ENCODE data around the gene SEPTIN5.
A peak's percentile ranks its signal among the peaks of the same experiment; 100 is the strongest.
"Not testable (repeated sequence)": the region's sequence is repeated elsewhere in the genome, so short reads cannot be mapped to it uniquely, and the experiment has no call there.

Gene SEPTIN5

DNA sequence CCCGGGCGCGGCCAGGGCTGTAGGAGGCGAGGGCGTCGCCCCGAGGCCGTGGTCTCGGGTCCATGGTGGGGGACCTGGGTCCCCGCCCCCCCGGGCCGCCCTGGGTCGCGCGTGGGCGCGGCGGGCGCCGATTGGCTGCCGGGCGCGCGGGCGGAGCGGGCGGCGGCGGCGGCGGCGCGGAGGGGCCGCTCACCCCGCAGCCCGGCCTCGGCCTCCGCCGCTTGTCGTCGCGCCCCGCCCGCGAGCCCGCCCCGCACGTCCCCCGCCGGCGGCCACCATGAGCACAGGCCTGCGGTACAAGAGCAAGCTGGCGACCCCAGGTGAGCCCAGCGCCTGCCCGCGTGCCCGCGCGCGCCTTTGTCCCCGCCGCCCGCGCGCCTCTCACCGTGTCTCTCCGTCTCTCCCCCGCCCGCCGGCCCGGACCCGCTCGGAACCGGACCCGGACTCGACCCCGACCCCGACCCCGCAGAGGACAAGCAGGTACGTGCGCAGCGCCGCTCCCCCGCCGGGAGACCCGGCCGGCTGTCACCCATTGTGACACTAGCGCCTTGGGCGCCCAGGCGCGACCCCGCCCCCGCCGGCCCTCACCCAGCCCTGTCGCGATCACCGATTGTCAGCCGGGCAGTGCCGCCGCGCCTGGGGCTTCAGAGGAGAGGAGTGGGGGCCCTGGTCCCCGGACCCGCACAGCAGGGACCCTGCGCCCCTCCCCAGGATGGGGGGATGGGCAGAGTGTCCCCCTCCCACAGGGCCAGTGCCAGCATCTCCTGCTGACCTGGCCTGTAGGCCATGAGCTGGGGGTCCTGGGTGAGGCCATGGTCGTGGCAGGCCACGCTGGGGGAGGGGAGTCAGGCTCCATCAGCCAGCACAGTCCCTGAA, at the start of gene SEPTIN5:
Gene SEPTIN5, plus strand, starts transcription at position 192 of the 876 bp plus-strand sequence. Its CDS starts 86 bp downstream, at position 278.
- DNase-seq = no peak

GRCh38 chr22:19664951-19665783, 49.1 kb upstream of the SEPTIN5 start:
- no peak for DNase-seq

DNA sequence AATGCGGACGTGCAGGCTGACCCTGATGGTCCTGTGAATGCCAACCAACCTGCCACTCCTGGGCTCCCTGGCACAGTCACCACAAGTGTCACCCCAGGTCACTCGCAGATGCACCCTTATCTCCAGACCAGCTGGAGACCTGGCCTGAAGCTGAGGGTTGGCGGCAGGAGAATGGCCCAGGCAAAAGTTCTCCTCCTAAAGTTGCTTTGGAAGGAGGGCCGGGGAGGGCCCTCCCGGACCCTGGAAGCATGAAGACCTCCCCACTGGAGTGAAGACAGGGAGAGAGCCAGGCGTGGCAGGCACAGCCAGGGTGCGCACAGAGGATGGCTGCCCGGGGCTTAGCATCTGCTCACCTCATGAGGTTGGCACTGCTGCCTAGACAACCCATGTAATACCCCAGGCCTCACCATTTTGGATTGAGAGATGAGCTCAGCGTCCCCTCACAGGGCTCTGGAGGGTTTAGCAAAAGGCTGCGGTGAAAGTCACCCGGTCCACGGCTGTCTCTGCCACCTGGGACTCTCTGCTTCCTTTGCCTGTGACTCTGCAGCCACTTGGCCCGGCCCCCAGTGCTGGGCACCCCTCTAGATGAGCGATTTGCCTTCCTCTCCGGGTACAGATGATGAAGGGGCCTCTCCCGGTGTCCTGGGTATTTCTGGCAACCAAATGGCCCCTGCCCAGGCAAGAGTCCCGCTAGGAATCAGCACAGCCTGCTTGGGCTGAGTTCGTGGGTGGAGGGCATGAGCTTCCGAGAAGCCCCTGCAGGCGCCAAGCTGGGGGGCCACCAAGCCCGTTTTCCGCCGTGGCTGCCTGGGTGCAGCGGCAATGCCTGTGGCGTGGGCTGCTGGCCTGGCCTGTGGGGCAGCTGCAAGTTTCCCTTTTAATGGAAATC, 48.3 kb upstream of the SEPTIN5 start:
- no peak for DNase-seq

DNA sequence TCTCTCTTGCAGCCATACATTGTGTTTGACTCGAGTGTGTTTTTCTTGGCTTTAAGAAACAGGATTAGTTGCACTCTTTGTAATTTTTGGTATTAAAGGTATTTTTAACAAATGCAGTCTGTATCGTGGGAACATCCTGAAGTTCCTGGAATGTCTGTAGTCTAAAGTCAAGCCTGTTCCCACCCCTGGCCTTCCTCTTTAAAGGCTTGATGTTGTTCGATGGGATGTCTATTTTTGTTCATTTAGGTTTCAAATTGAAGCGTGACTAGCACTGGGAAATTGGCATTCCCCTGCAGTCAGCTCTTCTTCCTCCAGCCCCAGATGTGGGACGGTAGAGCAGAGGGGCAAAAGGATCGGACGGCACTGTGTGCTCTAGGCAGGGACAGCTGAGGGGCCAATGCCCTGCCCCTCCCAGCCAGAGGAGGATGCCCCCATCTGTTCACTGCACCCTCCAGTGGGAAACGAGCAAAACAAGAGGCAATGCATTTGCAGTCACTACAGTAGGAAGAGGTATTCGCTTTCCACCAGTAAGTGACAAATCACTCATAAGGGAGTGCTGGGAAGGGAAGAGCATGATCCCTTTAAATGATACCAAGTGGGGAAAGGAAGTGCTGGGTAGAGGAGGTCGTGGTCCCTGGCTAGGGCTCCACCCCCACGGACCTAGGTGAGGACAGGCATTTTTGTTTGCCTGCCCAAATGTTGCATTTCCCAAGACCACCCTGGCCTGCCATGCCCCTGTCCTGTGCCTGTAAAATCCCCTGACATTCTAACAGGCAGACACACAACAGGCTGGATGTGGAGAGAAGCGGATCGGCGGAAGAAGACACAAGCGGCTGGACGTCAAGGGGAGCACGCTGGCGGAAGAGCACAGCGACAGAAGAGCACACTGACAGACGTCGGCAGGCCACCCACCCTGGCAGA, 47.4 kb upstream of the SEPTIN5 start:
- DNase-seq = no peak

DNA sequence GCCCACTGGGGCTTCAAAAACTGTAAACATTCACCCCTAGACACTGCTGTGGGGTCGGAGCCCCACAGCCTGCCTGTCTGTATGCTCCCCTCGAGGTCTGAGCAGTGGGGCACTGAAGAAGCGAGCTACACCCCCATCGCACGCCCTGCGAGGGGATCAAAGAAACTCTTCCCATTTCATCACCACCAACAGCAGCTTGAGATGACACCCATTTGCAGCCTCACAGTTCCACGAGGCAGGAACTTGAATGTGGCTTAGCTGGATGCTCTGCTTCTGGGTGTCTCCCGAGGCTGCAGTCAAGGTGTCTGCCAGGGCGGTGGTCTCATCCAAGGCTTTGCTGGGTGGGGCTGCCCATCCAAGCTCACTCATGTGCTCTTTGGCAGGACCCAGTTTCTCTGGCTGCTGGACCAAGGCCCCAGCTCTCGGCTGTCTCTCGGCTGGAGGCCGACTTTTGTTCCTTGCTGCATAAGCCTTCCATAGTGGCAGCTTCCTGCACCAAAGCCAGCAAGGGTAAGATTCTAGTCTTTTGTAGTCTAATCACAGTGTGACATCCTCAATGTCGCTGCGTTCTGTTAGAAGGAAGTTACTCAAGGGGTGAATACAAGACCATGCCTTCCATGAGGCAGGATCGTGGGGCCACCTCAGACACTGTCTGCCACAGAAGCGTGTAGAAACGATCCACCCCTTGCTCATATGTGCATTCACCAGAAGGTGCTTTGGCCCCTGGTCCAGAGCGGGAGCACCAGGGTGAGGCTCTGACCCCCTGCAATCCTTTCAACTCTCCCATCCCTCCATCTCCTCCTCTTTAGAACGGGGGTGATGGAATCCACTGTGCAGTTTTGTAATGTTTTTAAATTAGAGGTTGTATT, 46.2 kb upstream of the SEPTIN5 start:
- no peak for DNase-seq

DNA sequence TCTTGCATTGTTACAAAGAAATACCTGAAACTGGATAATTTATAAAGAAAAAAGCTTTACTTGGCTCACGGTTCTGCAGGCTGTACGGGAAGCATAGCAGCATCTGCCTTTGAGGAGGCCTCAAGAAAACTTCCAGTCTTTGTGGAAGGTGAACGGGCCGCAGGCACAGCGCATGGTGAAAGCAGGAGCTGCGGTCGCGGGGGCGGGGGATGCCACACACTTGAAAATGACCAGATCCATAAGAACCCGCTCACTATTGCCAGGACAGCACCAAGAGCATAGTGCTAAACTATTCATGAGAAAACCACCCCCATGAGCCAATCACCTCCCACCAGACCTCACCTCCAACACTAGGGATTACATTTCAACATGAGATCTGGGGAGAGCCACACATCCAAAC, 45.6 kb upstream of the SEPTIN5 start:
- DNase-seq = no peak

- no peak for DNase-seq
Observed at GRCh38 chr22:19669570-19669969, 44.7 kb upstream of the SEPTIN5 start.

- DNase-seq = no peak
Observed at GRCh38 chr22:19671316-19671715, 43.0 kb upstream of the SEPTIN5 start.

GRCh38 chr22:19672054-19672776, 42.1 kb upstream of the SEPTIN5 start:
- no peak for DNase-seq

DNA sequence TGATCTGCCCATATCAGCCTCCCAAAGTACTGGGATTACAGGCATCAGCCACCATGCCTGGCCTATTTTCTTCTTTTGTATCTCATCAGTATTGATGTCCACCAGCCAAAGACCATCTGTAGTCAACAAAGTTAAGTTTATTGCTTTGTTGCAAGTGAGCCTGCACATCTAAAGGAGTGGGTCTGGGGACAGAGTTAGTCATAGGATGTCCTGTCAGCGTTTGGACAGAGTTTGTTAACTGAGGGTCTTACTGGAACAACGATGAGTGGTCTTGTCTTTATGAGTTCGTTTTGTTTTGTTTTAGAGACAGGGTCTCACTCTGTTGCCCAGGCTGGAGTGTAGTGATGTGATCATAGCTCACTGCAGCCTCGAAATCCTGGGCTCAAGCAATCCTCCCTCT, 40.6 kb upstream of the SEPTIN5 start:
- no peak for DNase-seq

- DNase-seq = no peak
Observed at GRCh38 chr22:19674129-19674928, 40.0 kb upstream of the SEPTIN5 start.

- no peak for DNase-seq
Observed at GRCh38 chr22:19674929-19675253, 39.4 kb upstream of the SEPTIN5 start.

- no peak for DNase-seq
Observed at GRCh38 chr22:19675428-19675827, 38.9 kb upstream of the SEPTIN5 start.

- DNase-seq = not testable (repeated sequence)
Observed at GRCh38 chr22:19676437-19676836, 37.9 kb upstream of the SEPTIN5 start.

- no peak for DNase-seq
Observed at GRCh38 chr22:19678949-19679521, 35.3 kb upstream of the SEPTIN5 start.

- peak; percentile 3 for DNase-seq
Observed at GRCh38 chr22:19679522-19680101, 34.7 kb upstream of the SEPTIN5 start.

DNA sequence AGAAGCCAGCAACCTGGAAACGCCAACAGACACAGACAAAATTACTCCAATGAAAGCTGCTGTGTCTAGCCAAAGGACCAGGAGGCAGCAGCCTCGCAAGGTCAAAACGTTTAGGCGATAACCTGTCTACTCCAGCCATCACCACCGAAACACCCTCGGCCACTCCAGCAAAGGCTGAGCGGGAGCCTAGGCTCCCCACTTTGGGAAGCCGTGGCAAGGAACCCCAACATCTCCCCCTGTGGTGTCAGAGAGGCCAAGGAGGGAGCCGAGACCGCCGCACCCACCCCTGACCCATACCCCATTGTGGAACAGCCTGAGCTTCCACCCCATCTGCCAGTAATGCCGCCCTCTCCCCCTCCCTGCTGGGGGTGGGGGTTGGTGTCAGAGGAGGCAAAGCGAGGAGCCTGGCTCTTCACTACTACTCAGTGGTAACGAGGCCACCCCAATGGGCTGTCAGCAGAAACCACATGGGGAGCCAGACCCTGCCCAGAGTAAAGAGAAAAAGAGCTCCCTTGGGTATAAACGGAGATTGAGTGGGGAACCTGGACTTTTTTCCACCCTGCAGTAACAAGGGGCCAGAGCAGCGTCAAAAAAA, 33.9 kb upstream of the SEPTIN5 start:
- no peak for DNase-seq
